ENCODE data around the gene PCSK5.
A peak's percentile ranks its signal among the peaks of the same experiment; 100 is the strongest.

Gene PCSK5

GRCh38 chr9:75880618-75881017, 9.9 kb upstream of the PCSK5 start:
- Histone ChIP-seq H3K9ac (no peak overlapping the region), H3K27me3 (0 out of 22 replicates have a peak, but pooled peaks cover 0 to 3% (median 0%) of the 10 kb centered on the region in 11 experiments), H3K4me2 (peak overlapping the region in 1 of 11 experiments; percentile 15; a peak in 1 of 22 replicates), H3K9me3 (replicated peaks in 1 of 11) (peaks cover 0 to 3% (median 0%) of the 10 kb centered on the region in 11 experiments; a peak in 1 of 22 replicates), H3K27ac (no peak overlapping the region), H3K4me3 (no peak overlapping the region), H4K20me1 (no peaks in the 10 kb centered on the region), H3K4me1 (peaks cover 6 to 28% (median 14%) of the 10 kb centered on the region in 10 experiments; a peak in 15 of 20 replicates), H3K36me3 (no peaks in the 10 kb centered on the region)
- no peak for TF ChIP-seq Cebpa-rat (IDR thresholded peaks at IDR 0.05)

- no peak overlapping the region for H3K4me2 ChIP-seq
- no peaks in the 10 kb centered on the region for H4K20me1 ChIP-seq
- no peak overlapping the region for H3K4me3 ChIP-seq
- H3K4me1 ChIP-seq, result peaks cover 6 to 27% (median 14%) of the 10 kb centered on the region in 10 experiments; a peak in 15 of 20 replicates
- H3K36me3 ChIP-seq, result no peaks in the 10 kb centered on the region
- no peak overlapping the region for H3K27ac ChIP-seq
- H3K9me3 ChIP-seq (replicated peaks in 1 of 11), result no peaks in the 10 kb centered on the region; a peak in 1 of 22 replicates
- no peak overlapping the region for H3K9ac ChIP-seq
- H3K27me3 ChIP-seq, result 0 out of 22 replicates have a peak, but pooled peaks cover 0 to 3% (median 0%) of the 10 kb centered on the region in 11 experiments
- no peak for TF ChIP-seq Cebpa-rat (IDR thresholded peaks at IDR 0.05)
Measured at GRCh38 chr9:75881761-75882160, 8.7 kb upstream of the PCSK5 start.

- Histone ChIP-seq H4K20me1 (no peaks in the 10 kb centered on the region), H3K4me3 (no peak overlapping the region), H3K4me2 (peak overlapping the region in 2 of 11 experiments; percentile 2 to 38; a peak in 2 of 22 replicates), H3K27ac (no peak overlapping the region), H3K36me3 (no peaks in the 10 kb centered on the region), H3K27me3 (no peaks in the 10 kb centered on the region), H3K9ac (no peak overlapping the region), H3K4me1 (peaks cover 7 to 18% (median 13%) of the 10 kb centered on the region in 10 experiments; a peak in 17 of 20 replicates), H3K9me3 (replicated peaks in 1 of 11) (no peaks in the 10 kb centered on the region; a peak in 1 of 22 replicates)
- TF ChIP-seq Cebpa-rat (IDR thresholded peaks at IDR 0.05), result no peak
Measured at GRCh38 chr9:75885652-75886051, 4.8 kb upstream of the PCSK5 start.

- Histone ChIP-seq H3K9ac (peak overlapping the region; percentile 51 to 82 (median 76); a peak in 20 of 22 replicates), H3K4me2 (peak overlapping the region; percentile 95 to 100 (median 99)), H3K27ac (peak overlapping the region in 6 of 11 experiments; percentile 2 to 64 (median 52); a peak in 9 of 22 replicates), H3K4me3 (peak overlapping the region; percentile 64 to 89 (median 78)), H3K36me3 (no peaks in the 10 kb centered on the region), H3K27me3 (peaks cover 37 to 39% (median 38%) of the 10 kb centered on the region in 11 experiments), H3K9me3 (replicated peaks in 1 of 11) (no peaks in the 10 kb centered on the region), H4K20me1 (peaks cover 0 to 22% (median 16%) of the 10 kb centered on the region in 11 experiments; a peak in 16 of 22 replicates), H3K4me1 (peaks cover 24 to 37% (median 33%) of the 10 kb centered on the region in 10 experiments)
- no peak for TF ChIP-seq Cebpa-rat (IDR thresholded peaks at IDR 0.05)
Measured at GRCh38 chr9:75889577-75889976, 896 bp upstream of the PCSK5 start.

GRCh38 chr9:75889977-75890471, 449 bp upstream of the PCSK5 start:
- Histone ChIP-seq H3K36me3 (no peaks in the 10 kb centered on the region), H3K27me3 (peaks cover 41 to 43% (median 42%) of the 10 kb centered on the region in 11 experiments), H3K9me3 (replicated peaks in 1 of 11) (no peaks in the 10 kb centered on the region), H3K4me3 (peak overlapping the region; percentile 64 to 89 (median 78)), H3K9ac (peak overlapping the region; percentile 51 to 82 (median 76); a peak in 21 of 22 replicates), H3K4me2 (peak overlapping the region; percentile 95 to 100 (median 99)), H3K4me1 (peaks cover 23 to 32% (median 31%) of the 10 kb centered on the region in 10 experiments), H3K27ac (peak overlapping the region in 6 of 11 experiments; percentile 2 to 64 (median 52); a peak in 10 of 22 replicates), H4K20me1 (peaks cover 0 to 22% (median 16%) of the 10 kb centered on the region in 11 experiments; a peak in 16 of 22 replicates)
- no peak for TF ChIP-seq Cebpa-rat (IDR thresholded peaks at IDR 0.05)

- Histone ChIP-seq H3K4me1 (peaks cover 22 to 32% (median 27%) of the 10 kb centered on the region in 10 experiments), H3K4me3 (peak overlapping the region; percentile 64 to 89 (median 78))
Measured at GRCh38 chr9:75891277-75891741, 836 bp downstream of the PCSK5 start.

GRCh38 chr9:75891771-75892215, 1.3 kb downstream of the PCSK5 start:
- Histone ChIP-seq H4K20me1 (peaks cover 0 to 22% (median 16%) of the 10 kb centered on the region in 11 experiments; a peak in 16 of 22 replicates), H3K4me2 (peak overlapping the region; percentile 95 to 100 (median 99)), H3K4me3 (peak overlapping the region; percentile 64 to 89 (median 78)), H3K4me1 (peaks cover 22 to 32% (median 27%) of the 10 kb centered on the region in 10 experiments), H3K36me3 (no peaks in the 10 kb centered on the region), H3K9ac (peak overlapping the region in 10 of 11 experiments; percentile 44 to 82 (median 76); a peak in 18 of 22 replicates), H3K27ac (no peak overlapping the region), H3K27me3 (peaks cover 42 to 50% (median 44%) of the 10 kb centered on the region in 11 experiments), H3K9me3 (replicated peaks in 1 of 11) (no peaks in the 10 kb centered on the region)
- TF ChIP-seq Cebpa-rat (IDR thresholded peaks at IDR 0.05), result no peak

More at GRCh38 chr9:75891277-75891741, 836 bp downstream of the PCSK5 start:
- Histone ChIP-seq H3K27me3 (peaks cover 42 to 50% (median 44%) of the 10 kb centered on the region in 11 experiments), H3K9ac (peak overlapping the region; percentile 59 to 82 (median 76)), H3K9me3 (replicated peaks in 1 of 11) (no peaks in the 10 kb centered on the region), H3K4me2 (peak overlapping the region; percentile 95 to 100 (median 99)), H4K20me1 (peaks cover 0 to 22% (median 16%) of the 10 kb centered on the region in 11 experiments; a peak in 16 of 22 replicates), H3K27ac (peak overlapping the region in 5 of 11 experiments; percentile 36 to 71 (median 61); a peak in 11 of 22 replicates), H3K36me3 (no peaks in the 10 kb centered on the region)
- no peak for TF ChIP-seq Cebpa-rat (IDR thresholded peaks at IDR 0.05)

GRCh38 chr9:75892216-75892911, 1.9 kb downstream of the PCSK5 start:
- peaks cover 42 to 50% (median 44%) of the 10 kb centered on the region in 11 experiments for H3K27me3 ChIP-seq
- no peak overlapping the region for H3K27ac ChIP-seq
- H3K4me2 ChIP-seq, result peak overlapping the region; percentile 95 to 100 (median 99)
- TF ChIP-seq Cebpa-rat (IDR thresholded peaks at IDR 0.05), result no peak
- H3K9me3 ChIP-seq (replicated peaks in 1 of 11), result no peaks in the 10 kb centered on the region
- H3K4me3 ChIP-seq, result peak overlapping the region; percentile 64 to 89 (median 78)
- peak overlapping the region in 9 of 11 experiments; percentile 44 to 82 (median 76); a peak in 15 of 22 replicates for H3K9ac ChIP-seq
- peaks cover 0 to 22% (median 16%) of the 10 kb centered on the region in 11 experiments; a peak in 16 of 22 replicates for H4K20me1 ChIP-seq
- peaks cover 22 to 32% (median 27%) of the 10 kb centered on the region in 10 experiments for H3K4me1 ChIP-seq
- no peaks in the 10 kb centered on the region for H3K36me3 ChIP-seq
